Stimulated activated CD8-positive, alpha-beta memory T cell treated with anti-CD3 and anti-CD28 coated beads, Interleukin-7, amount 100 ng/mL, for 24 hours (primary cell): ENCODE results near the gene PWP1.
"Not testable (repeated sequence)": the region's sequence is repeated elsewhere in the genome, so short reads cannot be mapped to it uniquely, and the experiment has no call there.

Source experiments
- DNase-seq: peaks from one replicate; pipeline ENCODE4 v3.0.0-alpha.2; 2020; ENCODE audit warnings: low read depth

PWP1 gene

DNA sequence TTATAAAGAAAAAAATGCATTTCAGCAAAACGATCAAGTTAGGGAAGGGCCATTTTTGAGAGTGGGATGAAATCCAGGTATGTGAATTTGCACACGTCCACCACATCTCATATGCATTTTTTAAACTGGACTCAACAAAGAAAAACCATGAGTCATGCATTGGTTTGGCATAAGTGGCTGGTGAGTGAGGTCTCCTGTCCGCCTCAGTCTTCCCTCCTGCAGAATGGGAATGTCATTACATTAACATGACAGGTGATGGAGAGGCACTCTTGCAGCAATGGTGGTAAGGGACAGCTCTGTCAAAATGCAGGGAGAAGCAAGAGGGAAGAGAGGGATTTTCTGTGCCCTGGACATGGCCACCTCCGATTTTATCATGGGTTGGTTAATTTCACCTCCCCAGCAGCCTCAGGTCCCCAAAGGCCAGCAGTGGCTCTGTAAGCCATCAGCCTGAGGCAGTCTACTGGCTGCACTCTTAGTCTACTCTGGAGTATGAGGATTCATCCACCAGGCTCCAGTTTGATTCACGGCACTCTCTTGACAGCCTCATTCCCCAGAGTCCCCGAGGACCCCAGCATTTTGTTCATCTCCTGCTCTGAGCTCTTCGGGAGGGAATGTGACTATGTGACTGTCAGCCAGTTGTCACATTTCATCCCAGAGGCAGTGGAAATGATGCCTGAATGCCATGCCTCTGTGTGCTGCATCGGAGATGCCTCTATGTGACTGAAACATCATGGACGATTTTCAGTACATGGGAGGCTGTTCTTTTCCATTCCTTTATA lies 17.1 kb upstream of the PWP1 start:
- no peak for DNase-seq

DNA sequence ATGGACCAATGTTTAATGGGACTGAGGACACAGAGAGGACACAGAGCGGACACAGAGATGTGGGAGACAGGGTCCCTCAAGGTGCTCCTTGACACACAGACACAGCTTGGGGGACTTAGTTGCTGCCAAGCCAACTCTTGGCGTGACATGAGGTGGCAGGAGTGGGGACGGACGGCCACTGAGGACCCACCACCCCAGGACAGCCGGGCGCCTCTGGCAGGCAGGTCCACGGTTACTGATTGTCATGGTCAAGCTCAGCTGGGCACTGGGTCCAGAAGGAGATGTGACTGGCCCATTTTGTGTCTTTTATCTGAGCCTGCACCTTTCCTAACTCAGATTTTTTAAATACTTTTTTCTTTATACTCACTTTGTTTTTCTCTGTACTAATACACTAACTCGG lies 15.7 kb upstream of the PWP1 start:
- DNase-seq = no peak

DNA sequence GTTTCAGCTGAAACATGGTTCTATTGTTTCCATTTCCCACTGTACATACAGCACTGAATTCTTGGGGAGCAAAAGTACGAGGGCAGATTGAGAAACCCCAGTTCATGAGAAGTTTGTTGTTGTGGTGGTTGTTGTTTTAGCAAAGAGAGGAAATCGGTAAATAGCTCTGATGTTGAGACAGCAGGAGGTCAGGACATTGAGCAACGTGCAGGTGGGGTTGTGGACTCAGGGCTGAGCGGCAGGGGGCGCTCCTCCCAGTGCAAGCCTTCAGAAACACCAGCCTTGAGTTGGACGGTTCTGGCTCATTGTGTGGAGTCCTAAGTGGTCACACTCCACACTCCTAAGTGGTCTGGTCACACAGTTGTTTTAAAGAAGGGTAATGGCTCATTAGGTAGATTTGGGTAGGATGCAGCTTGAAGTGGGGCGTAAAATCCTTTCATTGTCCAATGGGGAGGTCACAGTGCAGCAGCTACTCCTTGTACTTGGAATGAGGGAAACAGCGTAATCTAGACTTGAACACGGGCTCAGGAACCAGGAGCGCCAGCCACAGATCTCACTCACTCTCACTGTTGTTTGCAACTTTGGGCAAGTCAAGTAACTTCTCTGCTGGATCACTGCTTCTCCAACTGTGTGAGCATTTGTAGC lies 14.5 kb upstream of the PWP1 start:
- DNase-seq = no peak

DNA sequence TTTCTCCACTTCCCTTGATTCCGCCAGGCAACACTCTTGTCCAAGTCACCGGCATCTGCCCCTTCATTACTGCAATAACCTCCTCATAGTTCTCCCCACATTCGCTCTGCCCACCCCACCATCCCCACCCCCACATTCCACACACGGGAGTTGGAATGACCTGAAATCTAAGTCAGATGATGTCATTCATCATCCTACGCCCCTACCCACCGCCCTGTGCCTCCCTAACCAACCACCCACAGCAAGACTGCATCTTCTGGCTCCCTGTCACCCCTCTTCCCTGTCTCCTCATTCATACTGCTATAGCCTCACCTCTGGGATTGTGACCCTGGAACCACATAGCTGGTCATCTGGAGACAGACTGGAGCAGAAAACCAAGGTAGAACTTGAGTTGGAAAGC lies 7.9 kb upstream of the PWP1 start:
- DNase-seq = no peak

DNA sequence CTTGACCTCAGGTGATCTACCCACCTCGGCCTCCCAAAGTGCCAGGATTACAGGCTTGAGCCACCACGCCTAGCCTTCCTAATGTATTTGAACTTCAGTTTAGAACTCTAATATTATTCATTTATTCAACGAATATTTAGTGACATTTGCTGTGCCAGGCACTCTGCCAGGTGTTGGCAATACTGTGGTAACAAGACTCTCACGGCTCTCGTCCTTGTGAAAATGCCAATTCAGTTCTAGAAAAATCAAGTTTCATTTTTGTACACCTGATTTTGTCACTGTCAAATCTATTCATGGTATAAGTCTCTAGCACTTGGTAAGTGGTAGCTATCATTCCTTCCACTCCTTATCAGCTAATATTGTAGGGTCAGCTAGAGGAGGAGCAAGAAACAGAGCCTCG lies 6.3 kb upstream of the PWP1 start:
- DNase-seq = no peak

DNA sequence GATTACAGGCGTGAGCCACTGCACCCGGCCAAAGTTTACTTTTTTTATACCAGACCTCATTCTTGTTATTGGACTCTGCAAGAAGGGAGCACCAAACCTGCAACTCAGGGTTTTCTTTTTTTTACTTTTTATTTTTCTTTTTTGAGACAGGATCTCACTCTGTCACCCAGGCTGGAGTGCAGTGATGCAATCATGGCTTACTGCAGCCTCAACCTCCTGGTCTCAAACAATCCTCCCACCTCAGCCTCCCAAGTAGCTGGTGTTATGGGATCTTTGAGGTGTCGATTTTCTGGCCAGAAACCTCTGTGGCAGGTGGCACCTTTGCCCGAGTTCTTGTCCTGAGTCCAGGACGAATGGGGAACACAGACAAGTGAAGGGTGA lies 4.2 kb upstream of the PWP1 start:
- DNase-seq = no peak

DNA sequence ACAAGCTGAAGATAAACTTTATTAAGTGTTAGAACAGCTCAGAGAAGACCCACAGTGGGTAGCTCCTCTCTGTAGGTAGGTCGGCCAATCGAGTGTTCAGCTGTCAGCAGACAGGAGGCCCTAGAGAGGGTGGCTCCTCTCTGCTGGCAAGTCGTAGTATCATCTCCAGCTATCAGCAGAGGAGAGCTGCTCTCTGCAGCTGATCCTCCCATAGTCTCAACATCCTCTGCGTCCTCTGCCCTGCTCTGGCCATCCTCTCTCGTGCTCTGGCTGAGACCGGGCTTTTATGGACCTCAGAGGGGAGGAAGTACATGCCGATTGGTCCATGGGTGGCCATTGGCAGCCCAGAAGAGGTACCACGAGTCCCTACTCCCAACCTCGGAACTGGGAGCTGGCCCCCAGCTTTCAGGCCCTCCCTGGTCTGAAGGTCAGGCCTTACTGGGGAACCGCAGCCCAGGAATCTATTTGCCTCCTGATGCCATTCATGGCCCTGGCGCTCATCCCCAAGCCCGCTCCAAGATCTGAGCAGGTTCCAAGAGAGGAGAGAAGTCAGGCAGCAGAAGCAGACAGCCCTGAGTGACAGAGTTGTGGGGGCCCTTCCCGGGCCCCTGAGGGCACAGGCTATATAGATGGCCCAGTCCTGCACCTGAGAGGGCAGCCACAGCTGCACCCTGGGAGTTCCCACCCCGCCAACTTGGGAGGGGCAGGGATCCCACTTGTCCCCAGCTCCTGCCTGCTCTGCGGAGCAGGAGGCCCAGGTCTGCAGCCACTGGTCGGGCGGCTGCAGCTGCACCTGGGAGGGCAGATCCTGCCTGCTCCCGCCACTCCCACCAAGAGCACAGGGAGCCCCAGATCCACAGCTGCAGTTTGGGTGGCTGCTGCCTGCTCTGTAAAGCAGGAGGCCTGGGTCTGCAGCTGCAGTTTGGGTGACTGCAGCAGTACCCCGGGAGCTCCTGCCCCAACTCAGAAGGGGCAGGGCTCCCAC lies 3.5 kb upstream of the PWP1 start:
- DNase-seq = no peak

DNA sequence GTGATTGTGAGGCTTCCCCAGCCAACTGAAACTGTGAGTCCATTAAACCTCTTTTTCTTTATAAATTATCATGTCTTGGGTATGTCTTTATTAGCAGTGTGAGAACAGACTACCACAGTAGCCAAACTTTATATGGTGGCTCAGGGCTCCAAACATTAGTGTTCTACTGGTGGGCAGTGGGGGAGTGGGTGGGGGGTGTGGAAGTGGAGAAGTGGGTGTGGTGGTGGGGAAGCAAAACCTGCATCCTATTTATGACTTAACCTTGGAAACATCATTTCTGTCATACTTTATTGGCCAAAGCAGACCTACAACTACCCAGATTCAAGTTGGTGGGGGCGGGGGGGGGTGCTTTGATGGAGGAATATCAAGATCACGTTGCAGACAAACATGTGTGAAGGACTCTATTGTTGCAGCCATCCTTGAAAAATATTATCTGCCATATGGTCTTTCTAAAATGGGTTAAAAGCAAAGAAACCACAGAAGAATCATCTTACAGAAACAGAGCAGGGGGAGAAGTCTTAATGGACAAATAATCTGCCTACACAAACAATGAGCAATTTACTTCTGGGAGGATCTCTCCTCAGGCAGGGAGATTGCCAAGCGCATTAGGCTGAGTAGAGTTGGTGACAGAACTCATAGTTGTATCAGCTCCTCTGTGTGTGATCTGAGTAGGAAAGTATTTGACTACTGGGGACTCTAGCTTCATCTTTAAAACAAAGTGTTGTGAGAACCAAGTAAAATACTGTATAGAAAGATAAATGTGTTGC lies 1.4 kb upstream of the PWP1 start:
- no peak for DNase-seq

DNA sequence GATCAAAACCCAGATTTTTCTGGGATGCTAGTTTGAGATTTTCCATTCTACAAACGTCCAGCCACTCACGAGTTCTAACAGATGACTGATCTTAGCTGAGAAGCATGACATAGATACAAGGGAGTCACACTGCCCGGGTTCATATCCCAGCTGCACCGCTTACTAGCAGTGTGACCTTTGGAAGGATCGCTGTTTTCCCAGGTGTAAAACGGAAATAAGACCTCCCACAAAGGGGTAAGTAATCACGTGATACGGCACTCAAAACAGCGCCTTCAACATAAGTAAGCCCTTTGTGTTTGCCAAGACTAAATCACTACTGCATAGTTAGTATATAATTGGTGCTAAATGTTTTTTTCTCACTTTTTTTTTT lies 624 bp upstream of the PWP1 start:
- no peak for DNase-seq

DNA sequence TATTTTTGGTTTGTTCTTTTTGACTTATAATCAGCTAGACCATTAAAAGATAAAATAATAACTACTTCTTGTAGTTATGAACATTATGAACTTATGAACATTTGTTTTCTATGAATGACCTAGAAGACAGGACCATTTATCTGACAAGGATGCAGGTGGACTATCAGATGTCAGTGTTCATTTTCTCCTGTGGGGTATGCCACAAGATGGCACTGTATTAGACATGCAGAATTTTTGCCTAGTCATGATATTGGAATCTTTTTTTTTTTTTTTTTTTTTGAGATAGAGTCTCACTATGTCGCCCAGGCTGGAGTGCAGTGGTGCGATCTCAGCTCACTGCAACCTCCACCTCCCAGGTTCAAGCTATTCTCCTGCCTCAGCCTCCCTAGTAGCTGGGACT lies 10.2 kb downstream of the PWP1 start:
- not testable (repeated sequence) for DNase-seq

DNA sequence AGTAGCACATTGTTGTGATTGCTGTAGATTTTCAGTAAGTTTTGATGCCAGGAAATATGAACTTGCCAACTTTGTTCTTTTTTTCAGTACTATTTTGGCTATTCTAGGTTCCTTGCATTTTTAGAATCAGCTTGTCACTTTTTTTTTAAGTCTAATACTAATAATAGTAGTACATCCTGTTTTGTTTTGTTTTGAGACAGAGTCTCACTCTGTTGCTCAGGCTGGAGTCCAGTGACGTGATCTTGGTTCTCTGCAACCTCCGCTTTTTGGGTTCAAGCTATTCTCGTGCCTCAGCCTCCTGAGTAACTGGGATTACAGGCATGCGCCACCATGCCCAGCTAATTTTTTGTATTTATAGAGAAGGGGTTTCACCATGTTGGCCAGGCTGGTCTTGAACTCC lies 16.5 kb downstream of the PWP1 start:
- DNase-seq = no peak

DNA sequence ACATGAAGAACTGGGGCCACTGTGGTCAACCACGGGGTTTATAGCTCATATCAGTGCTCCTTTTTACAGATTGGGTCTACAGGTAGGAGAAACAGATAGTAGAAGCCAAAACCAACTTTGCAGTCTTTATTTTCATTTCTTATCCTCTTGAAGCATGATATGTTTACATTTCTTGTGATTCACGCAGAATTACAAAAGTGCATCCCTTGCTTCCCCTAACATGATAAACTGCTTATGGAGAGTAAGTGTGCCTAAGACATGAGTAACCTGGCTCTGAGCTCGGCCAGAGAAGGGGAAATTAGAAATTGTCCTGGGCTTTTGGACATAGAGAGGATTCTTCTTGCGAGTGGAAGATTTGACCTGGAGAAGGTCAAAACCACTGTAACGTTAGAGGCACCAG lies 18.4 kb downstream of the PWP1 start:
- DNase-seq = no peak

DNA sequence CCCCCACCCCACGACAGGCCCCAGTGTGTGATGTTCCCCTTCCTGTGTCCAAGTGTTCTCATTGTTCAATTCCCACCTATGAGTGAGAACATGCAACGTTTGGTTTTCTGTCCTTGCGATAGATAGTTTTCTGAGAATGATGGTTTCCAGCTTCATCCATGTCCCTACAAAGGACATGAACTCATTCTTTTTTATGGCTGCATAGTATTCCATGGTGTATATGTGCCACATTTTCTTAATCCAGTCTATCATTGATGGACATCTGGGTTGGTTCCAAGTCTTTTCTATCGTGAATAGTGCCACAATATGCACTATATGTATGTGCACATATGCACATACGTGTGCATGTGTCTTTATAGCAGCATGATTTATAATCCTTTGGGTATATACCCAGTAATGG lies 19.9 kb downstream of the PWP1 start:
- DNase-seq = not testable (repeated sequence)

DNA sequence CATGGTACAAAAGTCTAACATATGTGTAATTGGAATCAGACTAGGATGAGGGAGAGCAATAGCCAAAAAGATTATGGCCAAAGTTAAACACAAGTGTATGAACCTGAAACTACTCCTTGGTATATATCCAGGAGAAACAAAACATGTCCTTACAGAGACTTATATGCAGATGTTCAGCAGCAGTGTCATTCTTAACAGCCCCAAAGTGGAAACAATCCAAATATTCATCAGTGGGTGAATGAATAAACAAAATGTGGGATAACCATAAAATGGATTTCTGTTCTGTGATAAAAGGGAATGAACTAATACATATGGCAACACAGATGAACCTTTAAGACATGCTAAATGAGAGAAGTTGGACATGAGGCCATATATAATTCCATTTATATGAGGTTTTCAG lies 30.2 kb downstream of the PWP1 start:
- no peak for DNase-seq

DNA sequence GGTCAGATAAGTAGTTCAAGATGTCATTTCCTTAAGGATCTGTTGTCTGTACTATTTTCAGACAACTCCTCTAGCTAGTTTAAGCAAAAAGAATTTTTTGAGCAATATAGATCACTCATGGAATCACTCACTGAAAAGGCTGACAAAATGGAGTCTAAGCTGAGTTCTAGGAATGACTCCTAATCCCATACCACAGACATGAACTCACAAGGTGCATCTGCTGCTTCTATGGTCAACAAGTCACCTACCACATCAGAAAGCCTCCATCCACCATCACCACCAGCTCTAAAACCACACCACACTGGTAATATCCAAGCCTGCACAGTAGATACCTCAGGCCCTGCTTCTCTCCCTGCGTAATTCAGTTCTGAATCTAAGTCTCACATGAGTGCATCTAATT lies 33.0 kb downstream of the PWP1 start:
- DNase-seq = no peak

DNA sequence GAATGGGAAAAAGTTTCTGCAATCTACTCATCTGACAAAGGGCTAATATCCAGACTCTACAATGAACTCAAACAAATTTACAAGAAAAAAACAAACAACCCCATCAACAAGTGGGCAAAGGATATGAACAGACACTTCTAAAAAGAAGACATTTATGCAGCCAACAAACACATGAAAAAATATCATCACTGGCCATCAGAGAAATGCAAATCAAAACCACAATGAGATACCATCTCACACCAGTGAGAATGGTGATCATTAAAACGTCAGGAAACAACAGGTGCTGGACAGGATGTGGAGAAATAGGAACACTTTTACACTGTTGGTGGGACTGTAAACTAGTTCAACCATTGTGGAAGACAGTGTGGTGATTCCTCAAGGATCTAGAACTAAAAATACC lies 41.7 kb downstream of the PWP1 start:
- DNase-seq = not testable (repeated sequence)

DNA sequence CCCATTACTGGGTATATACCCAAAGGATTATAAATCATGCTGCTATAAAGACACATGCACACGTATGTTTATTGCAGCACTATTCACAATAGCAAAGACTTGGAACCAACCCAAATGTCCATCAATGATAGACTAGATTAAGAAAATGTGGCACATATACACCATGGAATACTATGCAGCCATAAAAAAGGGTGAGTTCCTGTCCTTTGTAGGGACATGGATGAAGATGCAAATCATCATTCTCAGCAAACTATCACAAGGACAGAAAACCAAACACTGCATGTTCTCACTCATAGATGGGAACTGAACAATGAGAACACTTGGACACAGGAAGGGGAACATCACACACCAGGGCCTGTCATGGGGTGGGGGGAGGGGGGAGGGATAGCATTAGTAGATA lies 42.1 kb downstream of the PWP1 start:
- not testable (repeated sequence) for DNase-seq

DNA sequence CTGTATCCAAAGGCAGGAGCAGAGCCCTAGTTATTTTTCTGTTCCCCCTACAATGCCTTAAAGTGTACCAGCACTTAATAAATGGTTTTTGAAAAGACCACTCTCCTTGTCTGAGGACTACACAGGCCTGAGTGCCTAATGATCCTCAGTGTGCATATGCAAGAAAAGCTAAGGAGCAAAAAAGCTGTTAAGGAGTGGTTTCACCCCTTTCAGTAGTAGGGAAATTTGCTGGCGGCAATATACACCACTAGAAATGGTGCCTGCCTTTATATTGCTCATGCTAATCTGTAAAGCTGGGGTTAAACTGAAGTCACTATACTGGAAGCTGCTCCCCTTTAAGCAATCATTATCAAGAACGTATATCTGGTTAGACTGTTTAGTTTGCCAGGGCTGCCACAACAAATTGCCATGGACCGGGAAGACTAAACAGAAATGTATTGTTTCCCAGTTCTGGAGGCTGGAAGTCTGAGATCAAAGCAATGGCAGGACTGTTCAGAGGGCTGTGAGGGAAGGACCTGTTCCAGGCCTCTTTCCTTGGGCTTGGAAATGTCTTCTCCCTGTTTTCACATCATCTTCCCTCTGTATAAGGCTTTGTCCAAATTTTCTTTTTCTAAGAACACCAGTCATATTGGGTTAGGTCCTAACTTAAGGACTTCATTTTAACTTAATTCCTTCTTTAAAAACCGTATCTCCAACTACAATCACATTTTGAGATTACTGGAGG lies 45.2 kb downstream of the PWP1 start:
- no peak for DNase-seq

DNA sequence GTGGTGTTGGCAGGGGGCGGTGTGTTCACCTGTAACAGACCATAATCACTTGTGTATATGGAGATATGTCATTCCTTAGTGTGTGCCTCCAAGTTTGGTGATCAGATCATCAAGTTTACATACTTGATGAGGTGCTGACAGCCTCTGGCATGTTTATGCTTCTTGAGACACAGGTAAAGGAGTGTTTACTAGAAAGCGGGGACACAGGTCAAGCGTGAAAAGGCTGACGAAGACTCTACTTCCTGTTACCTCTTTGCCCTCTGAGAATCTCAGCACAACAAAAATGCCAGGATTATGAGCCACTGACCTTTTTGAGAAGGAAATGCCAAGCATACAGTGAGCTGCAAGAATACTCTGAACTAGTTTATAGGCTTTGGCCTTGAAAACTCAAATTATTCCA lies 45.8 kb downstream of the PWP1 start:
- DNase-seq = no peak

DNA sequence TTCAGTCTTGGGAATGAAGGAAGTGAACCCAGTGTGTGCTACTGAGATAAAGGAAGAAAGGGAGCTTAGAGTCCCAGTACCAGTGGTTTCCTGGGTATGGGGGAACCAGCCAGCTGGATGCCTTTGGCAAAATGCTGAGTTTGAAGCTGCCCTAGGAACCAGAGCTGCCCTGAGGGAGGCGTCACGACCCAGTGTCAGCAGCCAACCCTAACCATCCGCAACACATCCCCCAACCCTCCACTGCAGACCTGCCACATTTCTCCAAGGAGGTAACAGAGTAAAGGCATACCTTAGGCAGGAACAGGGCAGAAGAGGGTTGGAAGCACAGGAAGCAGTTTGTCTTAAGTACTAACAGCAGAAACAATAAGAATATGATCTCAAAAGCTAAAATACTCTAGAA lies 46.8 kb downstream of the PWP1 start:
- no peak for DNase-seq

DNA sequence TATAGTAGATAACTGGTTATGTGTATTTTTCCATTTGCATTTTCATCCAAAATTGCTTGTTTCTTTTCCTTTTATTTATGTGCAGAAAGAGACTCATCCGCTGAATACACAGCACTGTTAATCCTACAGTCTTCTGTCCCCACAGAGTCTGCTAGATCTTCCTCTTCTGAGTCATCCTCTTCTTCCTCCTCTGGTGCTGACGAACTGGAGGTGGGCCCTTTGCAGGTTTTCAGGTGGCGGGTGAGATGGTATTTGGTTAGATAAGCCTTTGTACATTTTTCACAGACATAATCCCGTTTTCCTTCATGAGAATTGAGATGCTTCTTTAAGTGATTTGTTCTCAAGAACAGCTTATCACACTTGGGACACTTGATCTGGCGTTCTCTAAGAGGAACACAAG lies 48.5 kb downstream of the PWP1 start:
- DNase-seq = no peak
